NCI-H345 treated with DMSO at 0.1 percent for 48 hours (cell line): ENCODE results near the gene NKD1.

Experiments
- DNase-seq: peaks from one replicate; lab custom pipeline; 2025; ENCODE audit not compliant: unreplicated experiment; lab: John Stamatoyannopoulos, UW

The NKD1 gene

GRCh38 chr16:50622643-50623369 is 74.6 kb downstream of the NKD1 start:
- DNase-seq: no peak

GRCh38 chr16:50624449-50624970 is 76.3 kb downstream of the NKD1 start:
- DNase-seq: no peak

- DNase-seq: no peak
Measured at GRCh38 chr16:50625374-50625773, 77.2 kb downstream of the NKD1 start.

- DNase-seq: no peak
Measured at GRCh38 chr16:50626868-50627267, 78.7 kb downstream of the NKD1 start.

GRCh38 chr16:50627419-50627818 is 79.2 kb downstream of the NKD1 start:
- no peak for DNase-seq

GRCh38 chr16:50628156-50628802 is 80.1 kb downstream of the NKD1 start:
- no peak for DNase-seq

- DNase-seq: no peak
Measured at GRCh38 chr16:50629334-50629733, 81.1 kb downstream of the NKD1 start.

GRCh38 chr16:50630394-50631020 is 82.3 kb downstream of the NKD1 start:
- no peak for DNase-seq

- DNase-seq: no peak
Measured at GRCh38 chr16:50631249-50631984, 83.2 kb downstream of the NKD1 start.

- DNase-seq: no peak
Measured at GRCh38 chr16:50631985-50632576, 83.9 kb downstream of the NKD1 start.

GRCh38 chr16:50632927-50633800 is 85.0 kb downstream of the NKD1 start:
- DNase-seq: no peak

- DNase-seq: no peak
Measured at GRCh38 chr16:50634090-50634489, 85.9 kb downstream of the NKD1 start.

GRCh38 chr16:50634947-50635346 is 86.8 kb downstream of the NKD1 start:
- no peak for DNase-seq

GRCh38 chr16:50635505-50636392 is 87.6 kb downstream of the NKD1 start:
- DNase-seq: no peak

- no peak for DNase-seq
Measured at GRCh38 chr16:50636753-50637374, 88.7 kb downstream of the NKD1 start.

- DNase-seq: no peak
Measured at GRCh38 chr16:50637716-50638602, 89.8 kb downstream of the NKD1 start.

- no peak for DNase-seq
Measured at GRCh38 chr16:50638816-50639670, 90.8 kb downstream of the NKD1 start.
